SJCRH30 (cell line): Measurements from ENCODE around the gene OBSCN. TPM values are rescaled to one million over a fixed set of nuclear protein-coding genes. Genes with fewer than 3 reads are reported as not detected.

Source experiments
- DNase-seq, 2 experiments: peaks; one replicate each; pipeline ENCODE4 v3.0.0-alpha.2; 2015 to 2020
- H3K27ac ChIP-seq: fragments of 250-450 bp; sonication (Bioruptor Pico); 2 replicates; pipeline ENCODE4 v1.5.1; 2020; ENCODE audit warnings: mild to moderate bottlenecking, moderate library complexity
- H3K27me3 ChIP-seq: fragments of 250-450 bp; sonication (Bioruptor Pico); 2 replicates; pipeline ENCODE4 v1.5.1; 2020; ENCODE audit warnings: mild to moderate bottlenecking, moderate library complexity
- H3K36me3 ChIP-seq: fragments of 250-450 bp; sonication (Bioruptor Pico); 2 replicates; pipeline ENCODE4 v1.5.1; 2020; ENCODE audit warnings: mild to moderate bottlenecking, moderate library complexity
- H3K4me1 ChIP-seq: fragments of 250-450 bp; sonication (Bioruptor Pico); 2 replicates; pipeline ENCODE4 v1.5.1; 2020; ENCODE audit warnings: mild to moderate bottlenecking, moderate library complexity
- H3K4me3 ChIP-seq: fragments of 250-450 bp; sonication (Bioruptor Pico); 2 replicates; pipeline ENCODE4 v1.5.1; 2020; ENCODE audit warnings: mild to moderate bottlenecking, moderate library complexity
- H3K9me3 ChIP-seq: fragments of 250-450 bp; sonication (Bioruptor Pico); replicated peaks from 2 replicates; pipeline ENCODE4 v1.5.1; 2020; ENCODE audit warnings: mild to moderate bottlenecking, moderate library complexity
- total RNA-seq: library from RNA; depleted of rRNA; stranded (reverse); fragments of >200 nt; shearing (Covaris generic); gene quantifications from 2 replicates; pipeline ENCODE4 v1.2.3, GENCODE V29; 2014; rRNA removed

The OBSCN gene, protein sequence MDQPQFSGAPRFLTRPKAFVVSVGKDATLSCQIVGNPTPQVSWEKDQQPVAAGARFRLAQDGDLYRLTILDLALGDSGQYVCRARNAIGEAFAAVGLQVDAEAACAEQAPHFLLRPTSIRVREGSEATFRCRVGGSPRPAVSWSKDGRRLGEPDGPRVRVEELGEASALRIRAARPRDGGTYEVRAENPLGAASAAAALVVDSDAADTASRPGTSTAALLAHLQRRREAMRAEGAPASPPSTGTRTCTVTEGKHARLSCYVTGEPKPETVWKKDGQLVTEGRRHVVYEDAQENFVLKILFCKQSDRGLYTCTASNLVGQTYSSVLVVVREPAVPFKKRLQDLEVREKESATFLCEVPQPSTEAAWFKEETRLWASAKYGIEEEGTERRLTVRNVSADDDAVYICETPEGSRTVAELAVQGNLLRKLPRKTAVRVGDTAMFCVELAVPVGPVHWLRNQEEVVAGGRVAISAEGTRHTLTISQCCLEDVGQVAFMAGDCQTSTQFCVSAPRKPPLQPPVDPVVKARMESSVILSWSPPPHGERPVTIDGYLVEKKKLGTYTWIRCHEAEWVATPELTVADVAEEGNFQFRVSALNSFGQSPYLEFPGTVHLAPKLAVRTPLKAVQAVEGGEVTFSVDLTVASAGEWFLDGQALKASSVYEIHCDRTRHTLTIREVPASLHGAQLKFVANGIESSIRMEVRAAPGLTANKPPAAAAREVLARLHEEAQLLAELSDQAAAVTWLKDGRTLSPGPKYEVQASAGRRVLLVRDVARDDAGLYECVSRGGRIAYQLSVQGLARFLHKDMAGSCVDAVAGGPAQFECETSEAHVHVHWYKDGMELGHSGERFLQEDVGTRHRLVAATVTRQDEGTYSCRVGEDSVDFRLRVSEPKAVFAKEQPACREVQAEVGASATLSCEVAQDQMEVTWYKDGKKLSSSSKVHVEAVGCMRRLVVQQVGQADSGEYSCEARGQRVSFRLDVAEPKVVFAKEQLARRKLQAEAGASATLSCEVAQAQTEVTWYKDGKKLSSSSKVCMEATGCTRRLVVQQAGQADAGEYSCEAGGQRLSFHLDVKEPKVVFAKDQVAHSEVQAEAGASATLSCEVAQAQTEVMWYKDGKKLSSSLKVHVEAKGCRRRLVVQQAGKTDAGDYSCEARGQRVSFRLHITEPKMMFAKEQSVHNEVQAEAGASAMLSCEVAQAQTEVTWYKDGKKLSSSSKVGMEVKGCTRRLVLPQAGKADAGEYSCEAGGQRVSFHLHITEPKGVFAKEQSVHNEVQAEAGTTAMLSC (N-terminal part only)
- total RNA-seq = 7.3 and 8.3 TPM in 2 replicates

DNA sequence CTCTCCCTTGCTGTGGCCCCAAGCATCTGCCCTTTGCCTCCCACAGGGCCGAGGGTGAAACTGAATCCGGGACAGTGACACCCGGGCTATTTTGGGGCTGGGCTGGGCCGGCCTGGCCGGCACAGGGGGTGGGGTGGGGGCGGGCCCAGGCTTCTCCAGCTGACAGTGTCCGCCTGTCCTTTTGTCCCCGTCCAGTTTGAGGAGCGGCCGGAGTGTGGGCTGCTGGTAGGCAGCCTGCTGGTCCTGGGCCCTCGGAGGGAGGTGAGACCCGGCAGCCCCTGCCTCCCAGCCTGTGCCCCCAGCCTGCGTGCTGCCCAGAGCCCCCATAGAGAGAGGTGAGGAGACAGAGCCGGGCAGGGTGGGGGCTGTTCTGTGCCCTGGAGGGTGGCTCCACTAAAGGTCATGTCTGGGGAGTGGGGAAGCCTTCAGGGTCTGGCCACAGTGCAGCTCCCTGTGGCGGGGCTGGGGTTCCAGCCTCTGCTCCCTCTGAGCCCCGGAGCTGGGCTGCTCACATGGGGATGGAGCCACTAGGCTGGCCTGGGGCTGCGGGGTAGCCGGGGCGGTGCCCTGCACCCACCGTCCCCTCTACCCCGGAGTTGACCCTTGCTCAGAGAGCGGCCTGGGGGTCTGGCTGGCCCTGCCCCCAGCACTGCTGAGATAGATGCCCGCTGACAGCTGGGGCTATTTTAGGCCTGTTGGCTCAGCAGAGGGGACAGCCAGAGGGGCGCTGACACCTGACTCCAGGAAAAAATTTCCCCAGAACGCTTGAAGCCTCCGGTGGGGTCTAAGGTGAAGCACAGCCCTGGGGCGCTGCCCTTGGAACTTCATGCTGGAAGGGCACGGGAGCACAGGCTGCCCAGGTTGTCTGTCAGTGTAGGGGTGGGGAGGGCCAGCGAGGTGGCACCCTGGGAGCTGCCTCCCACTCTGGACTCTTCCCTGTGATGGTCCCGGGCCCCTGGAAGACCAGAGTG lies at the start of gene OBSCN:
Gene OBSCN (plus strand): TSS at position 194 of the 971 bp plus-strand sequence. CDS start 3,740 bp downstream, outside the sequence.
- Histone ChIP-seq H3K27ac (peak within 1 kb of the TSS; percentile 4; the same call in 1 of the 2 replicates), H3K27me3 (0 out of 2 replicates have a peak, but pooled peaks cover 4% of the 10 kb centered on the region), H3K4me1 (peaks cover 37% of the 10 kb centered on the region), H3K4me3 (peak within 1 kb of the TSS; percentile 34), H3K36me3 (no peaks in the 10 kb centered on the region), H3K9me3 (no peaks in the 10 kb centered on the region)
- peak; percentile 54 to 64 for DNase-seq

DNA sequence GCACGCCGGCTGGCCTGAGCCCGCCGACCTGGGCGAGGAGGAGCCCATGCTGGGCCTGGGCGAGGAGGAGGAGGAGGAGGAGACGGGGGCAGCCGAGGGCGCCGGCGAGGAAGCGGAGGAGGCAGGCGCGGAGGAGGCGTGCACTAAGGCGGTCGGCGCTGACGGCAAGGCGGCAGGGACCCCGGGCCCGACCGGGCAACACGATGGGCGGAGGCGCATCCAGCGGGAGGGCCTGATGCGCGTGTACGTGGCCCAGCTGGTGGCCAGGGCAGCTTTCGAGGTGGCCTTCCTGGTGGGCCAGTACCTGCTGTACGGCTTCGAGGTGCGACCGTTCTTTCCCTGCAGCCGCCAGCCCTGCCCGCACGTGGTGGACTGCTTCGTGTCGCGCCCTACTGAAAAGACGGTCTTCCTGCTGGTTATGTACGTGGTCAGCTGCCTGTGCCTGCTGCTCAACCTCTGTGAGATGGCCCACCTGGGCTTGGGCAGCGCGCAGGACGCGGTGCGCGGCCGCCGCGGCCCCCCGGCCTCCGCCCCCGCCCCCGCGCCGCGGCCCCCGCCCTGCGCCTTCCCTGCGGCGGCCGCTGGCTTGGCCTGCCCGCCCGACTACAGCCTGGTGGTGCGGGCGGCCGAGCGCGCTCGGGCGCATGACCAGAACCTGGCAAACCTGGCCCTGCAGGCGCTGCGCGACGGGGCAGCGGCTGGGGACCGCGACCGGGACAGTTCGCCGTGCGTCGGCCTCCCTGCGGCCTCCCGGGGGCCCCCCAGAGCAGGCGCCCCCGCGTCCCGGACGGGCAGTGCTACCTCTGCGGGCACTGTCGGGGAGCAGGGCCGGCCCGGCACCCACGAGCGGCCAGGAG lies 49.5 kb upstream of the OBSCN start:
- Histone ChIP-seq H3K27ac (no peak overlapping the region), H3K9me3 (no peaks in the 10 kb centered on the region), H3K27me3 (no peaks in the 10 kb centered on the region), H3K4me1 (peaks cover 9% of the 10 kb centered on the region), H3K36me3 (no peaks in the 10 kb centered on the region), H3K4me3 (no peak overlapping the region)
- no peak for DNase-seq

DNA sequence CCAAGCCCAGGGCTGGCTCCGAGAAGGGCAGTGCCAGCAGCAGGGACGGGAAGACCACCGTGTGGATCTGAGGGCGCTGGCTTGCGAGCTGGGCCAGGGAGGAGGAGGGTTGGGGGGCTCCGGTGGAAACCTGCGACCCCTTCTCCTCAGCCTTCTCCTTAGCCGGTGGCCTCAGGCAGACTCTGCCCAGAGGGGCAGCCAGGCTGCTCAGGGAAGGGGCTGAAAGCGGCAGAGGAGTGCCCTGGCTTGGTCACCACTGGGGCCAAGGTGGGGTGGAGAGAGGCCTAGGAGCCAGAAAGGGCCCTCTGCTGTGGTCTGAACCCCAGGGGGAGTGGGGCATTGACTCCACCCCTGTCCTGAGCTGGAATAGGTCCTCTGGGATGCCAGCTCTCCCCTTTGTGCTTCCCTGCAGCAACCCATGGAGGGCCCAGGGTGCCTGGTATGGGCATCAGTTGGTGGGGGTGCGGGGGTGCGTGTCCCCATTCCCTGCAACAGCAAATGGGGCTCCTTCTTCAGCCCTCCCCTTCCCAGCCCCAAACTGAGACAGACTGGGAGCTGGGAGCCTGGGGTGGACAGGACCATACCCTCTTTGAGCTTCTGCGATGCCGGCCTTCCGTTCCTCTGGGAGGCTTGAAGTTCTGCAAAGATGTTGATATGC lies 48.7 kb upstream of the OBSCN start:
- H3K4me1 ChIP-seq = peaks cover 9% of the 10 kb centered on the region
- H3K27me3 ChIP-seq = no peaks in the 10 kb centered on the region
- no peaks in the 10 kb centered on the region for H3K36me3 ChIP-seq
- H3K4me3 ChIP-seq = no peak overlapping the region
- H3K9me3 ChIP-seq = no peaks in the 10 kb centered on the region
- DNase-seq = no peak
- no peak overlapping the region for H3K27ac ChIP-seq

DNA sequence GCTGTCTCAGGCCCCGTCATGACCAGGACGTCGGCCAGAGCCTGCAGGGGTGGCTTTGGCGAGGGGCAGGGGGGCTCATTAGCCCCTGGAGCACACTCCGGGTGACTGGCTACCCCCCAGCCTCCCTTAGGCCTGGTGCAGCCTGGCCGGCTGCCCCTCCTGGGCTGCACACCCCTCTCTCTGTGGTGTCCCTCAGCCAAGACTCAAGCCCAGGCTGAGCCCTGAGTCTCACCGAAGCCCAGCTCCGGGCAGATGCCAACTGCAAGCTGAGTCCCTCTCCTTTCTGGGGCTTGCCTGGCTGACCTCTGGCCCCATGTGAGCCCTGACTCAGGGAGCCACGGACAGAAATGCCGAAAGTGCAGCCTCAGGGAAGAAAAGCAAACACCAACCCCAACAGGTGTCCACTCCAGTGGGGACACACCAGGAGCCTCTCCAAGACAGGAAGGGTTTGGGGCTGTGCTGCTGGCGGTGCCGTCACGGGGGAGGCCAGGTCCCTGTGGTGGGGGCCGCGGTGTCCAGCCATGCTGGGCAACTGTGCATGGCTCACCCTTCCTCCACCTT lies 47.6 kb upstream of the OBSCN start:
- Histone ChIP-seq H3K4me3 (no peak overlapping the region), H3K36me3 (no peaks in the 10 kb centered on the region), H3K27ac (no peak overlapping the region), H3K27me3 (no peaks in the 10 kb centered on the region), H3K9me3 (no peaks in the 10 kb centered on the region), H3K4me1 (peaks cover 9% of the 10 kb centered on the region)
- peak in 1 of 2 experiments; percentile 34 for DNase-seq

DNA sequence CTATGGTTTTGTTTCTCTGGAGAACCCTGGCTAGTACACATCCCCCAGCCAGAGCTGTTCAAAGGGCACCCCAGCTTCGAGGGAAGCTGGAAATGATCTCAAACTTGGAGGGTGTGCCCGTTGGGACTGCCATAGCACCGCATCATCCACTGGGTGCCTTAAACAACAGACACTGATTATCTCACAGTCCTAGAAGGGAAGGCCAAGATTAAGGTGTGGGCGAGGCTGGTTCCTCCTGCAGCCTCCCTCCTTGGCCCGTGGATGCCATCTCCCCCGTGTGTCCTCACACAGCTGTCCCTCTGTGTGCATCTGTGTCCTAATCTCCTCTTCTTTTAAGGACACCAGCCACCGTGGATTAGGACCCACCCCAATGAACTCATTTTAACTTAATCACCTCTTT lies 46.5 kb upstream of the OBSCN start:
- Histone ChIP-seq H3K4me3 (no peak overlapping the region), H3K4me1 (peaks cover 9% of the 10 kb centered on the region), H3K27me3 (no peaks in the 10 kb centered on the region), H3K36me3 (no peaks in the 10 kb centered on the region), H3K27ac (no peak overlapping the region), H3K9me3 (no peaks in the 10 kb centered on the region)
- DNase-seq = no peak

DNA sequence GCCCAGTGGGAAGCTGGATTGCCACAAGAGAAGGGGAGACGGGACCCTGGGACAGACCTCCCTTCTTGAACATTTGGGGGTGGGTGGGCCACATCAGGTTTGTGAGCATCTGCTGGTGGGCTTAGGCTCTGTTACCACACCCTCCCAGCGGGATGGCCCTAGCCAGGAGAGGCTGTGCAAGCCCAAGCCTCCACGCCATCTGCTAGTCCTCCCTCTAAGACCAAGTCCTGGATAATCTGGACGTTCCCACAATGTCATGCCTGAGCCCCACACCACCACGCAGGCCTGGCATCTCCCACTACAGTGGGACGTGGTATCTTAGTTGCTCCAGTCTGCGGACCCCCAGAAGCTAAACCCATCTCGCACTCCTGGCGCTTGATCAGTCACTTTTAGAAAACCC lies 46.0 kb upstream of the OBSCN start:
- Histone ChIP-seq H3K9me3 (no peaks in the 10 kb centered on the region), H3K4me1 (peaks cover 12% of the 10 kb centered on the region), H3K27ac (no peak overlapping the region), H3K27me3 (no peaks in the 10 kb centered on the region), H3K36me3 (no peaks in the 10 kb centered on the region), H3K4me3 (no peak overlapping the region)
- DNase-seq = no peak

DNA sequence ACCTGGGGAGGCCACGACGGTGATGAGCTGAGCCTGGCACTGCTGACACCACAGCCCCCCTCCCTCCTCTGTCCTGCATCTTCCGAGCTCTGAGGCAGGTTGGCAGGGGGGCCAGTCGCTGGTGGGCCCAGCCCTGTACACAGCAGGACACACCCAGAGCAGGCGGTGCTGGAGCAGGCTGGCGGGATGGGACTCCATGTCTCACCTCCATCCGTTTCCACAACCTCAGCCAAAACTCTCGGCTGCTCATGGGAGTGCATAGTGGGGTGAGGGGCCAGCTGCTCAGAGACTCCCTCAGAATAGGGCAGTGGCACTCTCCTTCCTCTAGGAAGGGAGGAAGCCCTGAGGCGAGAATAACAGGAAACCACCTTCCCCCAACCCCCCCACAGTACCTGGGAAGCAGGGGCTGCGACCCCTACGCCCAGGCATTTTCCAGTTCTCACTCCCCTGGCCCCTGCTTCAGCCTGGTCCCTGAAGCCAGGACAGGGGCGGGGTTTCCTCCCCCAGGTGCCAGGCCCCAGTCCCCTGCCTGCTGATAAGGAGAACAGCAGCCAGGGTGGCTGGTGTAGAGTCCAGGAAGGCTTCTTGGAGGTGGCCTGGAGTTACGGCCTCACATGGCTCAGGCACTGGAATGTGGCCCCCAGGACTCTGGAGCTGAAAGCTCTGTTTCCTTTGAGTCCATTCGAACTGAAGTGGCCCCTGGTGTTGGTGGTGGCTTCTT lies 45.4 kb upstream of the OBSCN start:
- Histone ChIP-seq H3K4me1 (peaks cover 13% of the 10 kb centered on the region), H3K4me3 (no peak overlapping the region), H3K27me3 (no peaks in the 10 kb centered on the region), H3K9me3 (no peaks in the 10 kb centered on the region), H3K36me3 (no peaks in the 10 kb centered on the region), H3K27ac (no peak overlapping the region)
- no peak for DNase-seq

DNA sequence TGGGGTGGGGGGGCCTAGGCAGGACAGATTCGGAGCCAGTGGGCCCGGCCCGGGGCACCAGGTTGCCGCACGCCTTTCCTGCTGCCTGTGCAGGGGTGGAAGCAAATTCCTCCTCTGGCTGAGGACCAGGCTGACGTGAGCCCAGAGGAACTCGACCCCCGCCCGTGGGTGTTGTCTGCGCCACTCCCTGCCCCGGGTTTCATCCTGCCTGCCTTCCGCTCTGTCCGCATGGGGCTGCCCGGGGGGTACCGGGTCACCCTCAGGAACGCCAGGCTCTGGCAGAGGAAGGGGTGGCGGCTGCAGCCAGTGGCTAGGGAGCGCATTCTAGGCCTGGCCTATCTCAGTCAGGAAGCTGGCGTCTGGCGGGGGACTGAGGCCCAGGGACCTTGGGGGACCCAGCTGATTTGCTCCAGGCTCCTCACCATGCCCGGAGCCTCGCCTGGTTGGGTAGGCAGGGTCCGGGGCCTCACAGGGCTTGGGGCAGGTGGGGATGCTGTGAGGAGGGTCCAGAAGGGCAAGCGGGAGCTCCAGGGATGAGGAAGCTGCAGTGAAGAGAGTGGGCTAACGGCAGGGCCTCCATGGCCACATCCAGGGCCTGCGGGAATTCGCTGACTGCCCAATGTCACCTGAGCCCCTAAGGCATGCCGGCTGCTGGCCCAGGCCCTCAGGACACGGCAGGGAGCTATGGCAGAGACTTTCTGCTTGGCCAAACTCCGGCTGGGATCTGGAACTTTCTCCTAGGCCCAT lies 44.7 kb upstream of the OBSCN start:
- Histone ChIP-seq H3K27ac (no peak overlapping the region), H3K36me3 (no peaks in the 10 kb centered on the region), H3K4me3 (no peak overlapping the region), H3K4me1 (peaks cover 13% of the 10 kb centered on the region), H3K9me3 (no peaks in the 10 kb centered on the region), H3K27me3 (no peaks in the 10 kb centered on the region)
- DNase-seq = no peak

DNA sequence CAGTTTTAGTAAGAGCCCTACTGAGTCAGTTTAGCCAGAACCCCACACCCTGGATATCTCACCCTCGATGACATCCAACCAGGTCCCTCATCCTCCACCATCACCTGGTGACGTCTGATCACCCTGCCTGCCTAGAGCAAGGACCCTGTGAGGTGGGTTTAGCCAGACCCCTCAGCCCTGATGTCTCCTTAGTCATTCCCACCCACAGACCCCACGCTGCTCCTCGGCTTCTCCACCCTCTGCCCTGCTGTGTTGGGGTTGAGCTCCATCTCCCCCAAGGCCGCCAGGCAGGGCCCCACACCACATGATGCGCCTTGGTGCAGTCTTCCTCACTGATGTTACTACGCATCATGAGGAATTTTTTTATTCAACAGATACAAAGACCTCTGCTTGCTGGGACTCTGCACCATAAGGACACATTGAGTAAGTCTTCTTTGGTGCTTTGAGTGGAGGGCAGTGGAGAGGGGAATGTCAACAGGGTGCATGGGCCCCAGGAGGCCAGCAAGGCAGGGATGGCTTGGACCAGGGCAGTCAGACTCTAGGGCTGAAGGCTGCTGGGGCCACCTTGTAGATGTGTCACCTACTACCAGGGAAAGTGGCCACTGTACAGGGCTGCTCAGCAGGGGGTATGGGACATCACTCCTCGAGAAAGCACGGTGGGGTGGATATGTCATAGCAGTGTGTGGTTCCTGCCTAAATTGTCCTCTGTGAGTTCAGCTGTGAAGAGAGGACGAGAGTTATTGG lies 43.9 kb upstream of the OBSCN start:
- H3K27me3 ChIP-seq = no peaks in the 10 kb centered on the region
- H3K27ac ChIP-seq = no peak overlapping the region
- DNase-seq = no peak
- no peak overlapping the region for H3K4me3 ChIP-seq
- H3K9me3 ChIP-seq = no peaks in the 10 kb centered on the region
- no peaks in the 10 kb centered on the region for H3K36me3 ChIP-seq
- H3K4me1 ChIP-seq = peaks cover 13% of the 10 kb centered on the region

DNA sequence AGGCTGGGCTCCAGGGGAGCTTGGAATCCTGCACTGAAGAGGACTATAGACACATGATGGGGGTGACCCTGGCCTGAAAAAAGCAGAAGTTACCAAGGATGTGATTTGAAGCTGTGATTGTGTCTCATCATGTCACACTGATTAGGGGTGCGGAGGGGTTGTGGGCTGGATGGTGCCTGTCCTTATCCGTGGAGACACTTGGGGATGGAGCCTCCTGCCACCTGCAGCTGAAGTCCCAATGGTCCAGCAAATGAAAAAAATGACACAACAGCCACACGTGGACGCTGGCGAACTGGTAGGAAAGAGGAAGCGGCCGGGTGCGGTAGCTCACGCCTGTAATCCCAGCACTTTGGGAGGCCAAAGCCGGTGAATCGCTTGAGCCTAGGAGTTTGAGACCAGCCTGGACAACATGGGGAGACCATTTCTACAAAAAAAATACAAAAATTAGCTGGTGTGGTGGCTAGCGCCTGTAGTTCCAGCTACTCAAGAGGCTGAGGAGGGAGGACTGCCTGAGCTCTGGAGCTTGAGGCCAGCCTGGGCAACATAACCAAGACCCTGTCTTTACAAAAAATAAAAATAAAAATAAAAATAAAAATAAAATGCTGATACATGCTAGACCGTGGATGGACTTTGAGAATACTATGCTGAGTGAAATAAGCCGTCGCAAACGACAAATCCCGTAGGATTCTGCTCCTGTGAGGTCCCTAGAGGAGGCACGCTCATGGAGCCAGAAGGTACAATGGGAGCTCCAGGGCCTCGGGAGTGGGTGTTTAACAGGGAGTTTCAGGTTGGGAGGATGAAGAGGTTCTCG lies 43.1 kb upstream of the OBSCN start:
- H3K9me3 ChIP-seq = no peaks in the 10 kb centered on the region
- peaks cover 13% of the 10 kb centered on the region for H3K4me1 ChIP-seq
- no peaks in the 10 kb centered on the region for H3K27me3 ChIP-seq
- H3K36me3 ChIP-seq = no peaks in the 10 kb centered on the region
- peak overlapping the region; percentile 92 for H3K4me3 ChIP-seq
- peak overlapping the region; percentile 56 for H3K27ac ChIP-seq
- no peak for DNase-seq
